CD4-positive, alpha-beta T cell treated with Interferon alpha-2 for 1 hour (primary cell): ENCODE results near the gene AS3MT.
"Not testable (repeated sequence)": the region's sequence is repeated elsewhere in the genome, so short reads cannot be mapped to it uniquely, and the experiment has no call there.

Experiments
- DNase-seq, 2 donors: peaks; one replicate each; pipeline ENCODE4 v3.0.0-alpha.2; 2020 to 2022

Gene AS3MT, protein sequence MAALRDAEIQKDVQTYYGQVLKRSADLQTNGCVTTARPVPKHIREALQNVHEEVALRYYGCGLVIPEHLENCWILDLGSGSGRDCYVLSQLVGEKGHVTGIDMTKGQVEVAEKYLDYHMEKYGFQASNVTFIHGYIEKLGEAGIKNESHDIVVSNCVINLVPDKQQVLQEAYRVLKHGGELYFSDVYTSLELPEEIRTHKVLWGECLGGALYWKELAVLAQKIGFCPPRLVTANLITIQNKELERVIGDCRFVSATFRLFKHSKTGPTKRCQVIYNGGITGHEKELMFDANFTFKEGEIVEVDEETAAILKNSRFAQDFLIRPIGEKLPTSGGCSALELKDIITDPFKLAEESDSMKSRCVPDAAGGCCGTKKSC

DNA sequence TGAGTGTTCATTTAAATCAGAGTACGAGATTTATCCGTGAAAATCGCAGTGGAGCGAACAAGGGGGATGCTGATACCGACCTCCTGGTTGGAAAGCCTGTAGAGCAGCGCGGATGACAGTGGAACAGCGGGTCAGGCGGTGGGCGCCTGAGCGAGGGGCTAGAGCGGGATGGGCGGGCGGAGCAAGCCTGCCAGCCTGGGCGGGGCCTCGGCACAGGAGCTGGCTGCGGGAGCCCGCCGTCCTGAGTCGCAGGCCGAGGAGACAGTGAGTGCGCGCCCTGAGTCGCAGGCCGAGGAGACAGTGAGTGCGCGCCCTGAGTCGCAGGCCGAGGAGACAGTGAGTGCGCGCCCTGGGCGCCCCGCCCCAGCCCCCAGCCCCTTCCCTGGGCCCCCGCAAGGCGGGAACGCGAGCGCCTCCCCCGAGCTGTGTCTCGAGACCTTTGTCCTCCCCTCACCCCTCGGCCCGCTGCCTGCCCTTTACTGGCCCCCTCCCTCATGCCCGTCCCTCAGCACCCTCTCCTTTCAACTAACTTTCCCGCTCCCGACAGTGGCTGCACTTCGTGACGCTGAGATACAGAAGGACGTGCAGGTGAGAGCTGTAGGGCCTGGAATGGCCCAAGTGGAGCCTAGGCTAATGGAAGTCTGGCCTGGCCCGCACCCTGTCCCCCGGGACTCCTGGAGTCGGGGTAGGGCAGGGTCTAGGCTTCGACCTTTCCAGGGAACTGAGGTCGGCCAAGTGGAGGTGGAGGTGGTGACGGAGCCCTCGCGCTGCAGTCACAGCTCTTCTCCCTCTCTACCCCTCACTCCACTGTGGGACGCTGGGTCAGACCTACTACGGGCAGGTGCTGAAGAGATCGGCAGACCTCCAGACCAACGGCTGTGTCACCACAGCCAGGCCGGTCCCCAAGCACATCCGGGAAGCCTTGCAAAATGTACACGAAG is at the start of gene AS3MT:
Gene AS3MT (plus strand): TSS at position 213 of the 941 bp plus-strand sequence. CDS start 123 bp downstream, at position 336.
- DNase-seq, result no peak

DNA sequence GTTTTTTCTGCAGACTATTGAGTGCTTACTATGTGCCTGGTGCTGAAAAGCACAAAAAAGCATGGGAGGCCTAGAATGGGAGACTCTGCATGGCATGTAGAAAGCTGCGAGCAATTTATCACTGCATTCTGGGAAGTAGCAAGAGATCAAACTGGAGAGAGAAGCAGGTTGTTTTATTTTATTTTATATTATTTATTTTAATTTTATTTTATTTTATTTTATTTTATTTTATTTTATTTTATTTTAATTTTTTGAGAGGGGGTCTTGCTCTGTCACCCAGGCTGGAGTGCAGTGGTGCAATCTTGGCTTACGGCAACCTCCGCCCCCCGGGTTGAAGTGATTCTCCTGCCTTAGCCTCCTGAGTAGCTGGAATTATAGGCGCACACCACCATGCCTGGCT is 49.3 kb upstream of the AS3MT start:
- DNase-seq, result not testable (repeated sequence)

DNA sequence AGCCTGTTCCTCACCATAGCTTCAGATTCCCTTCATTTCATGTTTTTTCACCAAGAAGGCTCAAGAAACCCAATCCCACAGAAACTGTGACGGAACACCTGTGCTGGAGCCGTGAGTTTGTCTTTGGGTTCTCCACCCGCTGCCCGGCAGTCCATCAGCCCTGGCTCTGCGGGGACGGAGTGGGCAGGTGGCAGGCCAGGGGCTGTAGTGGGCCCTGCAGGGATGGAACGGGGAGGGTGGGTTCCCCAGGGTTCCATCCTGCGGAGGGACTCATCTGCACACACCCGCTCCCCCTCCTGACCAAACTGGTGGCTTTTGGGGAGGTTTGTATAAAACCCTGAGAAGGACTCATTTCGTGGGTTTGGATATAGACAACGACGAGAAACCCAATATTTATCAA is 47.0 kb upstream of the AS3MT start:
- DNase-seq, result no peak

DNA sequence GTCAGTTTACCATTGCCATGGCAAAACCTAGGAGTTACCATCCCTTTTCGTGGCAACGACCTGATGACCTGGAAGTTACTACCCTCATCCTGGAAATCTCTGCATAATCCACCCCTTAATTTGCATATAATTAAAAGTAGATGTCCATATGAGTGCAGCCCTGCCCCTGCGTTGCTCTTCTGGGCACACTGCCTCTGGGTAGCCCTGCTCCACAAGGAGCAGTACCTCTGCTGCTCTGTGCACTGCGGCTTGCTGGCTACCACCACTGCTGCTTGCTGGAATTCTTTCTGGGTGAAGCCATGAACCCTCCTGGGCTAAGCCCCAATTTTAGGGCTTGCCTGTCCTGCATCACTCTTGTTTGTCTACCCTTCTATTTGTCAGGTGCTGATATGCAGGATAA is 44.6 kb upstream of the AS3MT start:
- DNase-seq, result no peak

DNA sequence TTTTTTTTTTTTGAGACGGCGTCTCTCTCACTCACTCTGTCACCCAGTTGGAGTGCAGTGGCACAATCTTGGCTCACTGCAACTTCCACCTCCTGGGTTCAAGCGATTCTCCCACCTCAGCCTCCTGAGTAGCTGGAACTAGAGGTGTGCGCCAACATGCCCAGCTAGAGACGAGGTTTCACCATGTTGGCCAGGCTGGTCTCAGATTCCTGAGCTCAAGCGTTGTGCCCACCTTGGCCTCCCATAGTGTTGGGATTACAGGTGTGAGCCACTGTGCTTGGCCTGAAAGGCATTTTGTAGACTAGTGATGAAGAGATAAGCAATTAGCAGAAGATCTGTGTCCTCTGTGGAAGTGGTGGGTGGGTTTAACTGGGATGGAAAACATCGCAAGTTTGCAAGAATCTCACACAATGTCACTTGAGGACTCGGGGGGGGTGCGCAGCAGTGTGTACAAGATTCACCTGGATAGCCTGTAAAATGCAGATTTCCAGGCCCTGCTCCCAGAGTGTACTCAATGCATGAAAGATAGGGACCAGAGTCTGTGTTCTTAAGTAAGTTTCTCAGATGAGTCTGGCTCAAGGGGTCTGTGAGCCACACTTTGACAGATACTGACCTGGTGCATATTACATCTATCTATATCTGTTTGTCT is 43.0 kb upstream of the AS3MT start:
- no peak for DNase-seq

DNA sequence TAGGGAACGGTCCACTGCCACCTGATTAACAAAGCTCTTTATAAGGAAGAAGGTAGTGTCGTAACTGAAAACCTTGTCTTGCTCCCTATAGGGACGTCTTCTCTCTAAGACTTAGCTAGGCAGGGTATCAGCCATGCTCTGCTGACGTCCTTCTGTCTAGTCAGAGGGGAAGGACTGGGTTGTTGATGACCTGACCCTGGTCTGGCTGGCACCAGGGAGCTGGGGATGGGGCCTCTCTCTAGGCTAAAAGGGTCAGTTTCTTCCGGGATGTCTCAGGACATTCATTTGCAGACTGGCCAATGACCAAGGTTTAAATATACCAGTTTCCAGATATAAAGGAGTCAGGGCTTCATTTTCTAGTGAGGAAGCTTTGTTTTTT is 41.7 kb upstream of the AS3MT start:
- DNase-seq, result no peak

DNA sequence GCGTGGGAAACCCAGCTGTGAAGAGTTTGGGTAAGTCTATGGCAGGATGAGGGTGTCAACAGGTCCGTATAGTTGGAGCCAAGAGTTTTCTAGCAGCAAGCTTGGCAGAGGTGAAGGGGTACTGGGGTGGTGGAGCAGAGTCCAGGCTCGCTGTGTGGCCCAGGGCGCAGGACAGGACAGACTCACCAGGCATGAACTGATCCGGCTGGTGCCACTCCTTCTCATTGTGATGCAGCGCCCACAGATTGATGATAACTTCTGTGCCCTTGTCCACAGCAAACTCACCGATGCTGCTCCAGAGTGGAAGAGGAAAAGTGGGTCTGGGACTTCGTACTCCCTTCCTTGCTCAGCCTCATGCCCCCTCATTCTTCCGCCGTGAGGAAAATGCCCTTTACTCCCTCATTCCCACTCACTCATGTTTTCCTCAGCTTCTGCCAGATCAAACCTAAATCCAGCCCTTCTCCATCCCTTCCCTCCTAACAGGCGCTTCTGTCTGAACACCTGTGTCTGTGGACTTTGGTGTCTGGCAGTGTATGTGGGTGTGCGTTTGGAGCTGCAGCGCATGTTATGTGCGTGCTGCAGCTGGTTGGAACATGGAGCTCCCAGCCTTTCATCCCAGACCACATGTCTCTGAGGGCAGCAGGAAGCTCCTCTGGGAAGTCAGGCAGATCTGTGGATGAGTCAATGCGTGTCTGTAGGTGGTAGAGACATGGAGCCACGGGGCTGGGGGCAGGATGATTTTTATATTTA is 37.8 kb upstream of the AS3MT start:
- no peak for DNase-seq

DNA sequence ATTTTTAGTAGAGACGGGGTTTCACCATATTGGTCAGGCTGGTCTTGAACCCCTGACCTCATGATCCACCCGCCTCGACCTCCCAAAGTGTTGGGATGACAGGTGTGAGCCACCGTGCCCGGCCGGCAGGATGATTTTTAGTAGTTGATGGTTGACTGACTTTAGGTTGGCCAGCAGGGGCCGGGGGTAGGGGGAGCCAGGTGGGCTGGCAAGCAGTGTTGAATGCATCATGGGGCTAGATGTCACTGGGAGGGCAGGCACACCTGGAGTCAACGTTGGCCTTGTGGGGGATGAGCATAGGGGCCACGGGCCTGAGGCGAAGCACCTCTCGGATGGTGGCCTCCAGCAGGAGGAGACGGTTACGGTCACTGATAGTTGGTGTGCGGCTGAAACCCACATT is 37.0 kb upstream of the AS3MT start:
- no peak for DNase-seq

DNA sequence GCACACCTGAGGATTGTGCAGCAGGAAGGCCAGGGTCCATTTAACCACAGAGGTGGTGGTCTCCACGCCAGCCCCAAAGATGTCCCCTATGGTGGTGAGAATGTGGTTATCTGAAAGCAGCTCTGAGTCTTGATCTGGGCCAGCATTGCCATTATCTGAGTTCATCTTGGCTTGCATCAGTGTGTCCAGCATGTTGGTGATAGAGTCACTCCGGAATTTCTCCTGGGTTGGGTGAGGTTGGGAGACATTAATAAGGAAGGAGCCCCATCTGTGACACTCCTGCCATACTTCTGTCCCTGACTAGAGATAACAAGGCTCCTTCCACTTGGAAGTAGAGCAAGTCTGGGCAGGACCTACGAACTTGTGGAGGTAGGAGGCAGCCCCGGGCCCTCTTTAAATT is 36.3 kb upstream of the AS3MT start:
- no peak for DNase-seq

DNA sequence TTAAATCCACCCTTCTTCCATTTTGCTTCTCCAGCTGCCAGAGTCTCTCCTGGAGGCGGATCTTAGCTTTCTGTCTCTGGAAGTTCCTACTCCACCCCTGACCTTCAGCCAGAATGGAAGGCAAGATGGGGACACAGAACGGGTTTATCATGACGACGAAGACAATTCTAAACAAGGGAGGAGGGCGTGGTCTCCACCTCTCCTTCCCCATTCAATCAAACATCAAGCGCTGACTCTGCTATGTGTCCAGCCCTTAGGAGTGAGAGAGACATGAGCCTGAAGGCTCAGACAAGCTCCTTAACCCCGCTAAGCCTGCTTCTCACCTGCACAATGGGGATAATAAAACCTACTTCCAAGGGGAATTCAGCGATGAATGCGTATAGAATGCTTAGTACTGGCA is 35.1 kb upstream of the AS3MT start:
- DNase-seq, result no peak

DNA sequence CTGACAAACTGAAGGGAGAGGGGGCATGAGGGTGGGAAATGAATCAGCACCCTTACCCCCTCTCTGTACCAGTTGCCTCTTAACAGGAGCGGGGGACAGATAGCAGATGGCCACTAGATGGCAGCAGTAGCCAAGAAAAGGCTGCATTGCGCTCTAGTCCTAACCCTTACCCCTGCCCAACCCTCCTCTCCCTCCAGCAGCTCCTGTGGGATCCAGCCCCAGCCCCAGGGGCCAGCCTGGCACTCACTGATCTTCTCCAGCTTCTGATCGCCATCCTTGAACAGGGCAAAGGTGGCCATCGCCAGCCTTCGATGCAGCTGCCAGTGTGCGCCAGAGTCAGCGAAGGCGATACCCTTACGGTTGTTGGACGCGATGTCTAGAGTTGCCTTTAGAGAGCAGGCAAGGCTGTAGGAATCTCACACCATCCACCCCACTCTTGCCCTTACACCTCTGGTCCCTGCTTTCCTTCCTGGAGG is 34.2 kb upstream of the AS3MT start:
- DNase-seq, result peak; percentile 73 to 77

DNA sequence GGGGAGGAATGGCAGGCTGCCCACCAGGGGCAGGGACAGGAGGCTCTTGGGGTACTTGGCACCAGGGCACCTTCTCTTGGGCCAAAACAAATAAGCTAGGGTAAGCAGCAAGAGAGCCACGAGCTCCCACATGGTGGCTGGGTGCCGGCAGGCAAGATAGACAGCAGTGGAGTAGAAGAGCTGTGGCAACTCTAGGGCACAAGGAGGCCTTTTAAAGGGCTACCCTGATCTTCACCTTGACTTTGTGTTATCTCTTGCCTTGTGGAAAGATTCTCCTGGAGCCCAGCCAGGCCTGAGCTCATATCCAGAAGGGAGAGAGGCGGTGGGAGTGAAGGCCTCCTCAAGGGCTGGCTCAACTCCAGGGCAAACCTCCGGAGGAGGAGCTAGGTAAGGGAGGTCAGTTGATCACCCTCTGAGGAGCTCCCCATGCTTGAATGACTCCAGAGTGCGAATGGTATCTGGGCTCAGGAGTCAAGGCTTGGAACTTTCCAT is 32.0 kb upstream of the AS3MT start, which contains the start of gene CYP17A1:
Gene CYP17A1 (minus strand): TSS at position 184 of the 492 bp plus-strand sequence. CDS start 52 bp downstream, at position 132.
- no peak for DNase-seq

DNA sequence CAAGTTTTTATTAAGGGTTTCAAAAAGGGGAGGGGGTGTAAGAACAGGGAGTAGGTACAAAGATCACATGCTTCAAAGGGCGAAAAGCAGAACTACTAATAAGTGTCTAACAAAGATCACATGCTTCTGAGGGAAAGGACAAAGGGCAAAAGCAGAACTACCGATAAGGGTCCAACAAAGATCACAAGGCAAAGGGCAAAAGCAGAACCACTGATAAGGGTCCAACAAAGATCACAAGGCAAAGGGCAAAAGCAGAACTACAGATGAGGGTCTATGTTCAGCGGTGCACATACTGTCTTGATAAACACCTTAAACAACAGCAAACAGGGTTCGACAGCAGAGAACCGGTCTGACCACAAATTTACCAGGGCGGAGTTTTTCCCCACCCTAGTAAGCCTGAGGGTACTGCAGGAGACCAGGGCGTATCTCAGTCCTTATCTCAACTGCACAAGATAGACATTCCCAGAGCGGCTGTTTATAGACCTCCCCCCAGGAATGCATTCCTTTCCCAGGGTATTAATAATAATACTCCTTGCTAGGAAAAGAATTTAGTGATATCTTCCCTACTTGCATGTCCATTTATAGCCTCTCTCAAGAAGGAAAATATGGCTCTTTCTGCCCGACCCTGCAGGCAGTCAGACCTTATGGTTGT is 30.9 kb upstream of the AS3MT start:
- DNase-seq, result not testable (repeated sequence)

DNA sequence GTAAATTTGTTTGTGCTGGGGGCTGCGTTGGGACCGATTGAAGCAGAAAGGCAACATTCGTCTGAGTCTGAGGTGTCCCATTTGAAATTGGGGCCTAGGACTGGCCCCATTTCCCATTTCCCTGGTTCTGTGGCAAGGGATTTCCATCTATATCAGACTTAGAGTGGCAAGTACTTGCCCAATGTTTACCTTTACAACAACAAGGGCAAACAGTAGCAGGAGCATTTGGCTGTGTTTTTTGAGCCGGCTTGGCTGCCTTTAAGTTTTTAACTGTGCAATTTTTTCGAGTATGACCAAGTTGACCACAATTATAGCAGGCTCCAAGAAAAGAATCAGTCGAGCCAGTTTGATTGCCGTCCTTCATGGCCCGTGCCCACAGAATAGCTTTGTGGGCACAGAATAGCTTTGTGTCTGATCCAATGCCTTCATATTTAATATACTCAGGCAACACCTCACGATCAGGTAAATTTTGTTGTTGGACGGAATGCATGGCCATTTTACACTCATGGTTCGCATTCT is 27.4 kb upstream of the AS3MT start:
- no peak for DNase-seq

DNA sequence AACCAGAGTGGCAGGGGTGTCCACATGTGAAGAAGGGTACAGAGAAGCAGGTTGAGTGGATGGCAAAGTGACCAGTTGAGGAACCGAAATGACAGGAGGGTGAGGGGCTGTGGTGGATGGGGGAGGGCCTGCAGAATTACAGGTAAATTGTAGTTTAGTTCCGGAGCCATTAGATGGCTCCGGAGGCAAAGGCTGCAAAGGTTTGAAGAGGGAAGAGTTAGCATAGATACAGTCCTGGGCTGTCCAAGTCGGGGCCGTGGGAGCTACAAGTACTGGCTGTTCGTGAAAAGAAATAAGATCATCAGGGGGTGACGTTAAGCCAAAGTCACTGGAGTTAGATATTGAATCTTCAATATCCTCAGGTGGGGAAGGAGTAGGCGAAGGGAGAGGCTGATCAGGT is 26.1 kb upstream of the AS3MT start:
- DNase-seq, result not testable (repeated sequence)

DNA sequence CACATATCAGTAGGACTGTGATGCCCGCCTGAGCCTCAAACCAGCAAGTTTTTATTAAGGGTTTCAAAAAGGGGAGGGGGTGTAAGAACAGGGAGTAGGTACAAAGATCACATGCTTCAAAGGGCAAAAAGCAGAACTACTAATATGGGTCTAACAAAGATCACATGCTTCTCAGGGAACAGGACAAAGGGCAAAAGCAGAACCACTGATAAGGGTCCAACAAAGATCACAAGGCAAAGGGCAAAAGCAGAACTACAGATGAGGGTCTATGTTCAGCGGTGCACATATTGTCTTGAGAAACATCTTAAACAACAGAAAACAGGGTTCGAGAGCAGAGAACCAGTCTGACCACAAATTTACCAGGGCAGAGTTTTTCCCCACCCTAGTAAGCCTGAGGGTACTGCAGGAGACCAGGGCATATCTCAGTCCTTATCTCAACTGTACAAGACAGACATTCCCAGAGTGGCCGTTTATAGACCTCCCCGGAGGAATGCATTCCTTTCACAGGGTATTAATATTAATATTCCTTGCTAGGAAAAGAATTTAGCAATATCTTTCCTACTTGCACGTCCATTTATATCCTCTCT is 25.0 kb upstream of the AS3MT start:
- DNase-seq, result not testable (repeated sequence)

DNA sequence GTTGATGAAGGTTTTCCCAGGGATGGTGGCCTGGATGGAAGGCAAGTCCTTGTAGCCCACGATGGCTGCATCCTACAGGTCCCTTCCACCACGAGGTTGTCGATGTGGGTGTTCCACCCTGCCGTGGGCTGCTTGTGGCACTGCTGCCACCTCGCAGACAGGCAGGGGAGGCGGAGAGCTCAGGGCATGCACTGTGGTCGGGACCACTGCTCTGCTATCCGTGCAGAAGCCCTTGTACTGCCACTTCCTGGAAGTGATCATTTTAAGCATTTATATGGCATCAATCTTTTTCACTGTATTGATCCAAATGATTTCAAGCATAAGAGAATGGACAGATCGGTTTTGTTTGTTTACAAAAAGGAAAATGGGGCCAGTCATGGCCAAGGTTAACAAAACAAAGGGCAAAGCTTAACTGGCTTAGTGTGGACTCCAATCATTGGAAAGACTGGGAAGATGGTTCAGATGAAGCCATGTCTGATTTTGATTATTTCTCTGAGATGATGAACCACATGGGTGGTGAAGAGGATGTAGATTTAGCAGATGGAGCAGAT is 23.8 kb upstream of the AS3MT start:
- no peak for DNase-seq

DNA sequence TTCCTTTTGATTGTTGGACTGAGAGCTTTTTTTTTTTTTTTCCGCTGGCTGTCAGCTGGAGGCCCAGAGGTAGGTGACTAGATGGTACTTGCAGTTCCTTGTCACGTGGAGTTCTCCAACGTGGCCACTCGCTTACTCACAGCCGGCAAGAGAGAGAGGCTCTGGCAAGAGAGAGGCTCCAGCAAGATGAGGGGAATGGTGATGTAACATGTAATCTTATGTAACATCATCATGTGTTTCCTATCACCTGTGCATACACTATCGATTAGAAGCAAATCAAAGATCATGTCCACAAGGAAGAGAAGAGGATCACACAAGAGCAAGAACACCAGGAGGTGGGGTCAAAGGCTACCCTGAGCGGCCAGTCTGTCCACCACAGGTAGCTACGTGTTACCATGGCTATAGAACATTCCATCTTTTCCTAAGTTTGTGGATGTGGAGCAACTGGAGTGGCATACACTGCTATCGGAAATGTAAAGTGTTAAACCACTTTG is 19.2 kb upstream of the AS3MT start:
- DNase-seq, result no peak

DNA sequence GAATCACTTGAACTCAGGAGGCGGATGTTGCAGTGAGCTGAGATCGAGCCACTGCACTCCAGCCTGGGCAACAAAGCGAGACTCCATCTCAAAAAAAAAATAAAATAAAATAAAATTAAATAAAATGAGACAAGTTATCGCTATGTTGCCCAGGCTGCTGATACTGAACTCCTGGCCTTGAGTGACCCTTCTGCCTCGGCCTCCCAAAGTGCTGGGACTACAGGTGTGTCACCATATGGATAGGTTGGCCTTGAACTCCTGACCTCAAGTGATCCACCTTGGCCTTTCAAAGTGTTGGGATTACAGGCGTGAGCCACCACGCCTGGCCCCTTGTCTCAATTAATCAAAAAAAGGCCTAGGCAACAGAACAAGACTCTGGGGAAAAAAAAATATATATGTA is 16.0 kb upstream of the AS3MT start:
- DNase-seq, result not testable (repeated sequence)

DNA sequence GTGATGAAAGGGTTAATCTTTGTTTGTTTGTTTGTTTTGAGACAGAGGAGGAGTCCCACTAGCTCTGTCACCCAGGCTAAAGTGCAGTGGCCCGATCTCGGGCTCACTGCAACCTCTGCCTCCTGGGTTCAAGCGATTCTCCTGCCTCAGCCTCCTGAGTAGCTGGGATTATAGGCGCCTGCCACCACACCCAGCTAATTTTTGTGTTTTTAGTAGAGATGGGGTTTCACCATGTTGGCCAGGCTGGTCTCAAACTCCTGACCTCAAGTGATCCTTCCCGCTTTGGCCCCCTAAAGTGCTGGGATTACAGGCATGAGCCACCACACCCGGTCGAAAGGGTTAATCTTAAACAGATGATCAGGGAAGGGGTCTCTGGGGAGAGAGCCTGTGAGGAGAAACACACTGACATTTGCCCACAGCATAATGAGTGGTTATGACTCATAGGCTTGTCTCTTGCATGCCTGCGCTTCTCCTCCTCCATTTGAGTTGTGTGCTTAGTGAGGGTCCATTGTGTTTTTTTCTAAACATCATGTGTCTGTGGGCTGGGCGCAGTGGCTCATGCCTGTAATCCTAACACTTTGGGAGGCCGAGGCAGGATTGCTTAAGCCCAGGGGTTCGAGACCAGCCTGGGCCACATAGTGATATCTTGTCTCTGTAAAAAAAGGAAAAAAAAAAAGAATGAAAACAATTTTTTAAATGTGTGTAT is 13.4 kb upstream of the AS3MT start:
- DNase-seq, result not testable (repeated sequence)
